Measurements from ENCODE around the gene ALKBH3.

Gene ALKBH3

DNA sequence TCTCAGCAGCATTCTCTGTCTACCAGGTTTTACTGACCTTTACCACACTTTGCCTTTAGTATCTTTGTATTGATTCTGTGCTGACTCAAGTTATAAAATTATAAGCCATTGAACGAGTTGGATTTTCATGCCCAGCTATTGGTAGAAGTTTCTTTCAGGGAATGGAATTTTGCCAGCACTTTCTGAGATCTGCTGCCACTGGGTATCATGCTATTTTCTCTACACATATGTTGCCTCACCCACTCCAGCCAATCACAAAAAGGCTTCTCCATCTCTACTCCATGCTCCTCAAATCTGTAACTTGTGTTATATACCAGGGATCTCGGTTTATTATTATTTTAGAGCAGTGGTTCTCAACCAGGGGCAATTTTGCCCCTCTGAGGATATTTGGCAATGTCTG, 87.0 kb downstream of the ALKBH3 start:
- no peak for DNase-seq

DNA sequence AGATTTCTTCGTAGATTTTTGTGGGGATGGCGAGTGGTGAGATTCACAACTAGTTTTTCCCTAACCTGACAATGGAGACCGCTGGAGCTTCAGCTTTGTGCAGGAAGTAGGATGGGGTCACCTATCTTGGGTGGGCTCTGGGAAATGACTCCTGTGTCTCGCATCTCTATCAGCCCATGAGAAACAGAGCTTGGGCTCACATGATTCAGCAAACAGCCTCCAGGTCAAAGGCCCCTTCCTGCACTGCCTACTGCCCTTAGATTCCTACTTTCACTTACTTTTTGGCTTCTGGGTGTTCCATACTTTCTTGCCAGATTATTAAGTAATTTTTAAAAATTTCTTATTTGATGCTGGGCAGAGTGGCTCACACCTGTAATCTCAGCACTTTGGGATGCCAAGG, 88.1 kb downstream of the ALKBH3 start:
- DNase-seq = no peak

- DNase-seq = no peak
Observed at GRCh38 chr11:43969543-43969942, 88.9 kb downstream of the ALKBH3 start.
